Measurements from ENCODE around the gene IL17C.

The IL17C gene

GRCh38 chr16:88610909-88611812 is 27.2 kb upstream of the IL17C start:
- DNase-seq, result no peak

- no peak for DNase-seq
Observed at GRCh38 chr16:88613293-88613692, 25.1 kb upstream of the IL17C start.

- no peak for DNase-seq
Observed at GRCh38 chr16:88613911-88614817, 24.2 kb upstream of the IL17C start.

GRCh38 chr16:88614818-88615580 is 23.4 kb upstream of the IL17C start:
- no peak for DNase-seq

GRCh38 chr16:88616320-88616719 is 22.1 kb upstream of the IL17C start:
- no peak for DNase-seq

GRCh38 chr16:88616736-88617135 is 21.6 kb upstream of the IL17C start:
- no peak for DNase-seq

- no peak for DNase-seq
Observed at GRCh38 chr16:88617268-88618031, 20.9 kb upstream of the IL17C start.

GRCh38 chr16:88618182-88618955 is 20.0 kb upstream of the IL17C start:
- no peak for DNase-seq

- no peak for DNase-seq
Observed at GRCh38 chr16:88618956-88619667, 19.3 kb upstream of the IL17C start.

GRCh38 chr16:88619859-88620815 is 18.2 kb upstream of the IL17C start:
- DNase-seq, result no peak

GRCh38 chr16:88622125-88622524 is 16.2 kb upstream of the IL17C start:
- no peak for DNase-seq

GRCh38 chr16:88622866-88623265 is 15.5 kb upstream of the IL17C start:
- DNase-seq, result no peak

GRCh38 chr16:88623858-88624257 is 14.5 kb upstream of the IL17C start:
- DNase-seq, result no peak

- no peak for DNase-seq
Observed at GRCh38 chr16:88624481-88624880, 13.9 kb upstream of the IL17C start.

GRCh38 chr16:88624977-88625576 is 13.3 kb upstream of the IL17C start:
- no peak for DNase-seq

GRCh38 chr16:88626646-88627045 is 11.7 kb upstream of the IL17C start:
- no peak for DNase-seq

GRCh38 chr16:88627531-88628411 is 10.6 kb upstream of the IL17C start:
- no peak for DNase-seq

- DNase-seq, result no peak
Observed at GRCh38 chr16:88628512-88628974, 9.8 kb upstream of the IL17C start.

Measured in NCI-H2227 treated with DMSO at 0.1 percent for 48 hours (cell line).